GM18502 (cell line): Measurements from ENCODE around the gene BCAS3.

ENCODE experiments used
- ATAC-seq: cut with Tn5 transposase; IDR thresholded peaks from one replicate; pipeline ENCODE4 v1.9.1; 2021; ENCODE audit warnings: mild to moderate bottlenecking; ENCODE audit not compliant: unreplicated experiment, poor library complexity

BCAS3 gene

GRCh38 chr17:61209106-61209439 lies 531.4 kb downstream of the BCAS3 start:
- no peak for ATAC-seq

DNA sequence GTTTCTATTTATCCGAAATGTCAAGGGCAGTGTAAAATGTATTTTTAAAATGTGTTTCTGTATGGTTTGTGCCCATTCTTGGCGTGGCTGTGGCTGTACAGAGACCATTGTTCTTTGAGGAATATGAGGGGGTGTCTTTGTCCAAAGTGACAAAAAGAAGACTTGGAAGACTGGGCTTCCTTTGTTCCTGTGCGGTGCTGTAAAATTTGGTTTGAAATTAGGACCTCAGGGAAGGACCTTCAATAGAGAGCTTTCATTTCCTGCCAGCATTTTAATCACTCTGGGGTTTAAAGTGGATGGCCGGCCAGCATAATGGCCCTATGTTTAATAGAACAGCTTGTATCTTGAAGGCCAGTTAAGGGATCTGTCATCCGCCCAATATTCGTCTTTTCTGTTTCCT lies 531.9 kb downstream of the BCAS3 start:
- ATAC-seq: no peak

- ATAC-seq: no peak
These were observed 533.6 kb downstream of the BCAS3 start for GRCh38 chr17:61211236-61211635.

- ATAC-seq: no peak
These were observed 535.0 kb downstream of the BCAS3 start for GRCh38 chr17:61212655-61213054.

- no peak for ATAC-seq
These were observed 537.1 kb downstream of the BCAS3 start for GRCh38 chr17:61214753-61215152.

GRCh38 chr17:61216066-61216465 lies 538.4 kb downstream of the BCAS3 start:
- ATAC-seq: no peak

DNA sequence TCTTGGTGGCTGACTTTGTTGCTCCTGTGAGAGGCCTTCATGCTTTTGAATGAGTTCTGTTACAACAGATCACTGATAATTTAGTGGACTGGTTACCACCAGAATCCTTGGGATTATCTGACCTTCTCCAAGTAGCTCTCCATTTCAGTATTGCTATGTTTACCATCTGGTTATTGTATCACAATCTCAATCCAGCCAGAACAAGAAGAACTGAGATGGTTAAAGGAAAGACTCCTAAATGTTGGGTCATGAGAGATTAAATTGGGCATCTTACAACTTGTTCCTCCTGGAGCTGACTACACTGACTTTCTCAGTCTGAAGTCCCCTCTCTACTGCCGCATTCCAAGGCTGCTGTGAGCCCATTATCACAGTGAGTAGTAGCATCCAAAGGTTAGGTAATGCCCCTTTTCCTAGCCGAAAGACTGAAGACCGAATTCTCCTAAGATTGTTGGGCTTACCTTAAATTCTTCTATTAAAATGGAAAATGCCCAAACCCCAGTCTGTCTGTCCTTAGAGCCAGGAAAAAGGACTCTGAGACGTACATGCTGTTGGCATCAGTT lies 540.3 kb downstream of the BCAS3 start:
- no peak for ATAC-seq

- no peak for ATAC-seq
These were observed 540.8 kb downstream of the BCAS3 start for GRCh38 chr17:61218438-61218837.

DNA sequence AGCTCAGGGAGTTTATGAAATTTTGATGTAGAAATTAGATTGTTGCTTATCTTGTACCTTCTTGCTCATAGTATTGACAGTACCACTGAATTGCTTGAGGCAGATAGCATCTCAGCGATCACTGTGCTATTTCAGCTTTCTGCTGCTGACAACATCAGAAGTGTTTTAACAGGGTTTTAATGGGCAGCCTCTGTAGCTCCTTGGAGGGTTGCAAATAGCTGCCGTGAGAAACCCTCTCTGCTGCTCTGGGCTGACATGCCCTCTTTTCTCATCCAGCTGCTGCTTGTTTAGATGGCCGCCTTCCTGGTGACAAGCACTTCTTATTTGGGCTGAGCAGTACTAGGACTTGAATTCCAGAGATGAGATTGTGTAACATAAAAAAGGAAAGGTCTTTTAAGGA lies 541.8 kb downstream of the BCAS3 start:
- no peak for ATAC-seq

DNA sequence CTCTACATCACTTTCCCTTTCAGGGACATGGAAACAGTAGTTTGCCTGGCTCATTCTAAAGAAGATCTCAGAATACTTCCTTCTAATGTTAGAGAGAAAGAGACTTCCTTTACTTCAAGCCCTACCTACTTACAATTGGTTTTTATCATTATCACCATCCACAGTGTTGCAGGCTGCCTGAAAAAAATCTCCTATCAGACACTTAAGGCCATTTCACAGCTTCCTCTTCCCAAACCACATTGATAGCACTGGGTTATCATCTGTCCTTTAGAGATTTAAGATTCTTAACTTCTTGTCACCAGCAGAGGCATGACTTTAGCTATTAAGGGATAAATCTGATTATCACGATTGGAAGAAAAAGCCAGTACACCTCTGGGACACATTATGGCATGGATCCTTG lies 543.5 kb downstream of the BCAS3 start:
- ATAC-seq: no peak

DNA sequence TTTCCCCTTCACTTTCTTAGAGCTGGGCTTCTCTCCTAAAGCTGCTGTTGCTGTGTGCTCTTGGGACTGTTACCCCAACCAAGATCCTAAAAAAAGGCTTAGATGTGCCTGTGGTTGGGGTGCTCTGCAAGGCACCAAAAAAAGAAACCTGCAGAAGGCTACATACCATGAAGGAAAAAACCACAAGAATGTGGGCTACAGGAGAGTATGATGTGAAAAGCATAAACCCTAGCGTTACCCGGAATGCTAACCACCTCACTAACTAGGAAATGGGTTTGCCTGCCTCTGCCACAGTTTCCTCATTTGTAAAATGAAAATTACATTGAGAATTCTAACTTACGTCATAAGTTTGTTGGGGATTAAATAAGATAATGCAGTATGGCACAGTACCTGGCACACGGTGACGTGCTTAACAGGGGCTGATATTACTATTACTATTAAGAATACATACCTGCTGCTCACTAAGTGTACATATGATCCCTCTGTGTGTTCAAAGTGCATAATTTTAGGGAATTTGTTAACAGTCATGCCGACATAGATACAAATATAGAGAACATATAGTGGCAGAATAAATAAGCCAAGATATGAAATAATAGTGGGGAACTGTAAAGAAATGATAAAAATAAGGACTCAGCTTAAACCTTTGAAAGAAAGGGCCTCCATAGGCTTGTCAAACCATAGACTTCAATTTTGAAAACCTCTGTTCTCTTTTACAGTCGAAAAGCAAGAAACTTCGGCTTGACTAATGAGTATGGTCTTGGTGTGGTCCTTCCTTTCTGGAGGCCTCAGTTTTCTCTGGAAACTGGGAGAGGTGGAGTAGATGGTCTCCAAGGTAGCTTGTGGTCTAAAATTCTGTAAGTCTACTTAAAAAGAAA lies 544.2 kb downstream of the BCAS3 start:
- ATAC-seq: no peak

GRCh38 chr17:61223725-61224124 lies 546.1 kb downstream of the BCAS3 start:
- ATAC-seq: no peak

- no peak for ATAC-seq
These were observed 547.7 kb downstream of the BCAS3 start for GRCh38 chr17:61225178-61225882.

- no peak for ATAC-seq
These were observed 550.2 kb downstream of the BCAS3 start for GRCh38 chr17:61227866-61228265.

DNA sequence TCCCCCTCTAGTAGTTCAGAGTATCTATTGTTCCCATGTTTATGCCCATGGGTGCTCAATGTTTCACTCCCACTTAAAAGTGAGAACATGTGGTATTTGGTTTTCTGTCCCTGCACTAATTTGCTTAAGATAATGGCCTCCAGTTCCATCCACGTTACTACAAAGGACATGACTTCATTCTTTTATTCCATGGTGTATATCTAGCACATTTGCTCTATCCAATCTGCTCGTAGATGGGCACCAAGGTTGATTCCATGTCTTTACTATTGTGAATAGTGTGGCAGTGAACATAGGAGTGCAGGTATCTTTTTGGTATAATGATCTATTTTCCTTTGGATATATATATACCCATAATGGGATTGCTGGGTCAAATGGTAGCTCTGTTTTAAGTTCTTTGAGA lies 552.8 kb downstream of the BCAS3 start:
- no peak for ATAC-seq

DNA sequence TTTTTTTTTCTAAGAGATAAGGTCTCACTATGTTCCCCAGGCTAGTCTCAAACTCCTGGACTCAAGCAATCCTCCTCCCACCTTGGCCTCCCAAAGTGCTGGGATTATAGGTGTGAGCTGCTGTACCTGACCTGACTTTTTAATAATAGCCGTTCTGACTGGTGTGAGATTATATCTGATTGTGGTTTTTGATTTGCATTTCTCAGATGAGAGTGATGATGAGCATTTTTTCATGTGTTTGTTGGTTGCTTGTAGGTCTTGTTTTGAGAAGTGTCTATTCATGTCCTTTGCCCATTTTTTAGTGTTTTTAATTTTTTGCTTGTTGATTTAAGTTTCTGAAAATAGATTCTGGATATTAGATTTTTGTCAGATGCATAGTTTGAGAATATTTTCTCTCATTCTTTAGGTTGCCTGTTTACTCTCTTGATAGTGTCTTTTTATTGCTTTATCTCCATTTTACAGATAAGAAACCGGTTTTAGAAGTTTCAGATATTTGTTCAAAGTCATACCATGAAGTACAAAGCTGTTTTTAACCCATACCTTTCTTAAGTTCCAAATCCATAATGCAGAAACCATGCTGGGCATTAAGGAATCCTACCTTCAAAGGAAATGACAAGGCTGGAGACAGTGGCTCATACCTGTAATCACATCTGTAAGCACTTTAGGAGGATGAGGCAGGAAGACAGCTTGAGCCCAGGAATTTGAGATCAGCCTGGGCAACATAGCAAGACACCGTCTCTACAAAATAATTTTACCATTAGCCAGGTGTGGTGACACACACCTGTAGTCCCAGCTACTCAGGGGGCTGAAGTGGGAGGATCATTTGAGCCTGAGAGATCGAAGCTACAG lies 553.5 kb downstream of the BCAS3 start:
- ATAC-seq: no peak

GRCh38 chr17:61232871-61233270 lies 555.2 kb downstream of the BCAS3 start:
- no peak for ATAC-seq

- no peak for ATAC-seq
These were observed 556.5 kb downstream of the BCAS3 start for GRCh38 chr17:61233991-61234750.

- no peak for ATAC-seq
These were observed 557.6 kb downstream of the BCAS3 start for GRCh38 chr17:61235001-61235826.
